ENCODE results near the gene RNF215.
A peak's percentile ranks its signal among the peaks of the same experiment; 100 is the strongest.

RNF215 gene

GRCh38 chr22:30393885-30394284 lies 6.7 kb upstream of the RNF215 start:
- DNase-seq = no peak

GRCh38 chr22:30393322-30393680 lies 6.1 kb upstream of the RNF215 start:
- DNase-seq = no peak

- DNase-seq = no peak
Observed at GRCh38 chr22:30392661-30393321, 5.6 kb upstream of the RNF215 start.

GRCh38 chr22:30390974-30391691 lies 3.9 kb upstream of the RNF215 start:
- DNase-seq = peak; percentile 83

- no peak for DNase-seq
Observed at GRCh38 chr22:30386608-30386959, 627 bp downstream of the RNF215 start.

- no peak for DNase-seq
Observed at GRCh38 chr22:30385942-30386341, 1.3 kb downstream of the RNF215 start.

GRCh38 chr22:30383061-30383460 lies 4.2 kb downstream of the RNF215 start:
- DNase-seq = no peak

GRCh38 chr22:30382340-30382739 lies 4.9 kb downstream of the RNF215 start:
- DNase-seq = no peak

GRCh38 chr22:30381264-30381663 lies 5.9 kb downstream of the RNF215 start:
- no peak for DNase-seq

GRCh38 chr22:30380011-30380410 lies 7.2 kb downstream of the RNF215 start:
- no peak for DNase-seq

- DNase-seq = no peak
Observed at GRCh38 chr22:30375312-30375849, 11.8 kb downstream of the RNF215 start.

- no peak for DNase-seq
Observed at GRCh38 chr22:30373331-30374325, 13.6 kb downstream of the RNF215 start.

GRCh38 chr22:30372915-30373314 lies 14.3 kb downstream of the RNF215 start:
- DNase-seq = no peak

- DNase-seq = no peak
Observed at GRCh38 chr22:30371981-30372380, 15.2 kb downstream of the RNF215 start.

GRCh38 chr22:30371321-30371720 lies 15.9 kb downstream of the RNF215 start:
- no peak for DNase-seq

- no peak for DNase-seq
Observed at GRCh38 chr22:30370641-30371230, 16.5 kb downstream of the RNF215 start.

- no peak for DNase-seq
Observed at GRCh38 chr22:30368420-30368819, 18.8 kb downstream of the RNF215 start.

GRCh38 chr22:30365891-30366290 lies 21.3 kb downstream of the RNF215 start:
- no peak for DNase-seq

- DNase-seq = no peak
Observed at GRCh38 chr22:30362651-30363281, 24.4 kb downstream of the RNF215 start.

- DNase-seq = no peak
Observed at GRCh38 chr22:30361916-30362650, 25.1 kb downstream of the RNF215 start.

- no peak for DNase-seq
Observed at GRCh38 chr22:30358541-30358940, 28.7 kb downstream of the RNF215 start.
